ENCODE data around the gene NDUFAF7.

DNA sequence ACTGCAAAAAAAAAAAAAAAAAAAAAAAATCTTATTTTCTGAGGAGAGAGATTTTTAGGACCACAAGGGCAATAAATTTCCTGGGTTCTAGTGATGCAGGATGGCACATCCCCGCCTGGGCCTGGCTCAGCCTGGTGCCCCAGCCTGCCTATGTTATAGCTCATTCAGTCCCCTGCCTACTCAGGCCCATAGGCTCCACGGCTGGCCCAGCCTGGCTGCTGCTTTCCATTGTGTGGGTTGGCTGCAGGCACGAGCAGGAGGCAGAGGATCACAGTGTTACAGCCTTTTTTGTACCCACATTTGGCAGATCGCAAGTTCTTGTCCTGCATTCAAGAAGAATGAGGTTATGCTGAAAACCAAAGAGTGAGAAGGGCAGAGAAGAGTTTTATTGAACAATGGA lies 40.2 kb upstream of the NDUFAF7 start:
- TF ChIP-seq, protein P1, sequence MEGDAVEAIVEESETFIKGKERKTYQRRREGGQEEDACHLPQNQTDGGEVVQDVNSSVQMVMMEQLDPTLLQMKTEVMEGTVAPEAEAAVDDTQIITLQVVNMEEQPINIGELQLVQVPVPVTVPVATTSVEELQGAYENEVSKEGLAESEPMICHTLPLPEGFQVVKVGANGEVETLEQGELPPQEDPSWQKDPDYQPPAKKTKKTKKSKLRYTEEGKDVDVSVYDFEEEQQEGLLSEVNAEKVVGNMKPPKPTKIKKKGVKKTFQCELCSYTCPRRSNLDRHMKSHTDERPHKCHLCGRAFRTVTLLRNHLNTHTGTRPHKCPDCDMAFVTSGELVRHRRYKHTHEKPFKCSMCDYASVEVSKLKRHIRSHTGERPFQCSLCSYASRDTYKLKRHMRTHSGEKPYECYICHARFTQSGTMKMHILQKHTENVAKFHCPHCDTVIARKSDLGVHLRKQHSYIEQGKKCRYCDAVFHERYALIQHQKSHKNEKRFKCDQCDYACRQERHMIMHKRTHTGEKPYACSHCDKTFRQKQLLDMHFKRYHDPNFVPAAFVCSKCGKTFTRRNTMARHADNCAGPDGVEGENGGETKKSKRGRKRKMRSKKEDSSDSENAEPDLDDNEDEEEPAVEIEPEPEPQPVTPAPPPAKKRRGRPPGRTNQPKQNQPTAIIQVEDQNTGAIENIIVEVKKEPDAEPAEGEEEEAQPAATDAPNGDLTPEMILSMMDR (IDR thresholded peaks at IDR 0.05) = no peak
- TF ChIP-seq POLR2A (IDR thresholded peaks at IDR 0.05) = no peak
